H1 (cell line): ENCODE results near the gene FAM228B. TPM values are rescaled to one million over a fixed set of nuclear protein-coding genes. Genes with fewer than 3 reads are reported as not detected.

Experiments
- CTCF ChIA-PET: fragments of 300-600 bp; sonication (Branson Sonifier 250); formaldehyde crosslinking; loops from one replicate; lab custom pipeline; 2021; ENCODE audit not compliant: partially characterized antibody; lab: Charles Lee
- POLR2A ChIA-PET: fragments of 300-600 bp; sonication (Branson Sonifier 250); formaldehyde crosslinking; loops from one replicate; lab custom pipeline; 2021; ENCODE audit warnings: inconsistent platforms; ENCODE audit not compliant: partially characterized antibody; lab: Charles Lee
- DNase-seq, 2 experiments: peaks; one replicate each; pipeline versions ENCODE4 v3.0.0 to v3.0.0-alpha.2; 2010 to 2022; ENCODE audit warnings: low spot score in 2 of 2, low read depth in 1 of 2, mixed read lengths in 1 of 2
- FAIRE-seq: peaks from 2 replicates; lab custom pipeline; 2011; peaks lifted over from hg19 to GRCh38; lab: Jason Lieb, UNC
- H2AFZ ChIP-seq: 2 replicates; pipeline ENCODE4 v1.8.1; 2012; ENCODE audit warnings: low read length, inconsistent platforms
- H2AK5ac ChIP-seq: 2 replicates; pipeline ENCODE4 v1.6.1; 2013; ENCODE audit warnings: low read depth, low read length
- H2BK120ac ChIP-seq: replicated peaks from 2 replicates; pipeline ENCODE3; 2013; ENCODE audit warnings: low read depth, low read length, inconsistent platforms
- H2BK12ac ChIP-seq: 2 replicates; pipeline ENCODE4 v1.6.1; 2013; ENCODE audit warnings: low read depth, low read length
- H2BK15ac ChIP-seq: 2 replicates; pipeline ENCODE4 v1.6.1; 2013; ENCODE audit warnings: low read length
- H2BK20ac ChIP-seq: 2 replicates; pipeline ENCODE4 v1.6.1; 2013; ENCODE audit warnings: low read length
- H2BK5ac ChIP-seq: 2 replicates; pipeline ENCODE4 v1.6.1; 2013; ENCODE audit warnings: low read depth, low read length
- H3K14ac ChIP-seq: 2 replicates; pipeline ENCODE4 v1.6.1; 2013; ENCODE audit warnings: inconsistent platforms; ENCODE audit not compliant: insufficient read length
- H3K18ac ChIP-seq: 2 replicates; pipeline ENCODE4 v1.6.1; 2013; ENCODE audit warnings: low read length; ENCODE audit errors: extremely low read depth
- H3K23ac ChIP-seq: 2 replicates; pipeline ENCODE4 v1.6.1; 2013; ENCODE audit warnings: inconsistent platforms; ENCODE audit not compliant: insufficient read length
- H3K23me2 ChIP-seq: 2 replicates; pipeline ENCODE4 v1.6.1; 2013; ENCODE audit warnings: low read depth, low read length
- H3K27ac ChIP-seq: 2 replicates; pipeline ENCODE4 v1.6.1; 2011; ENCODE audit warnings: low read depth, low read length, inconsistent platforms
- H3K27me3 ChIP-seq, 4 experiments: replicated peaks in 1 of 4; 1 replicate in 1 of 4; 2 replicates in 3 of 4; pipeline versions ENCODE4 v1.6.1 to v1.8.1; 2011 to 2013; ENCODE audit warnings: low read length in 3 of 4, mild to moderate bottlenecking in 3 of 4, inconsistent platforms in 2 of 4, mixed read lengths in 2 of 4, moderate library complexity in 1 of 4; ENCODE audit not compliant: control insufficient read depth in 3 of 4, insufficient read depth in 3 of 4; ENCODE audit errors: extremely low read depth in 1 of 4
- H3K36me3 ChIP-seq, 4 experiments: 2 replicates each; pipeline versions ENCODE4 v1.6.1 to v1.8.1; 2011 to 2013; ENCODE audit warnings: mild to moderate bottlenecking in 4 of 4, low read length in 3 of 4, moderate library complexity in 2 of 4, control low read depth in 1 of 4, inconsistent platforms in 1 of 4; ENCODE audit not compliant: insufficient read depth in 4 of 4, control insufficient read depth in 2 of 4
- H3K4ac ChIP-seq: replicated peaks from 2 replicates; pipeline ENCODE3; 2013; ENCODE audit warnings: low read length, low read depth, mixed read lengths, inconsistent platforms; ENCODE audit not compliant: insufficient read length
- H3K4me1 ChIP-seq, 4 experiments: replicated peaks in 1 of 4; 1 replicate in 1 of 4; 2 replicates in 3 of 4; pipeline versions ENCODE4 v1.6.1 to v1.8.1; 2011 to 2013; ENCODE audit warnings: low read length in 3 of 4, inconsistent platforms in 2 of 4, mixed read lengths in 1 of 4; ENCODE audit not compliant: insufficient read depth in 4 of 4, control insufficient read depth in 3 of 4
- H3K4me2 ChIP-seq, 2 experiments: 2 replicates each; pipeline versions ENCODE4 v1.6.1 to v1.8.1; 2011 to 2013; ENCODE audit warnings: low read depth in 2 of 2, low read length in 2 of 2, control low read depth in 1 of 2, inconsistent platforms in 1 of 2, mild to moderate bottlenecking in 1 of 2; ENCODE audit not compliant: insufficient read depth in 1 of 2
- H3K4me3 ChIP-seq, 4 experiments: fragments of 200-600, 300-600 bp in 1 of 4; sonication (generic), shearing (Covaris generic), sonication (Bioruptor Twin) in 1 of 4; 2 replicates each; pipeline versions ENCODE4 v1.5.1 to v1.8.1; 2011 to 2016; ENCODE audit warnings: low read length in 4 of 4, low read depth in 3 of 4, control low read depth in 2 of 4, inconsistent platforms in 2 of 4, mild to moderate bottlenecking in 2 of 4, mixed read lengths in 1 of 4, moderate library complexity in 1 of 4; ENCODE audit not compliant: insufficient read depth in 2 of 4; ENCODE audit errors: extremely low read depth in 1 of 4
- H3K56ac ChIP-seq: replicated peaks from 2 replicates; pipeline ENCODE3; 2013; ENCODE audit warnings: low read depth, mild to moderate bottlenecking, mixed read lengths, low read length, inconsistent platforms; ENCODE audit not compliant: insufficient read length
- H3K79me1 ChIP-seq: 2 replicates; pipeline ENCODE4 v1.6.1; 2013; ENCODE audit warnings: low read depth, low read length, control low read depth
- H3K79me2 ChIP-seq, 2 experiments: 2 replicates each; pipeline versions ENCODE4 v1.6.1 to v1.8.1; 2012 to 2013; ENCODE audit warnings: low read length in 2 of 2, mild to moderate bottlenecking in 2 of 2, inconsistent platforms in 1 of 2; ENCODE audit not compliant: insufficient read depth in 2 of 2, control insufficient read depth in 1 of 2
- H3K9ac ChIP-seq, 4 experiments: replicated peaks in 1 of 4; 1 replicate in 1 of 4; 2 replicates in 3 of 4; pipeline versions ENCODE4 v1.6.1 to v1.8.1; 2011 to 2013; ENCODE audit warnings: low read depth in 3 of 4, low read length in 3 of 4, control low read depth in 2 of 4, mild to moderate bottlenecking in 2 of 4, moderate library complexity in 2 of 4, inconsistent platforms in 1 of 4; ENCODE audit errors: extremely low read depth in 1 of 4
- H3K9me3 ChIP-seq, 2 experiments: 2 replicates each; pipeline versions ENCODE4 v1.6.1 to v1.8.1; 2012 to 2013; ENCODE audit warnings: mild to moderate bottlenecking in 2 of 2, moderate library complexity in 2 of 2, control low read depth in 1 of 2, inconsistent platforms in 1 of 2, low read depth in 1 of 2, low read length in 1 of 2, mixed read lengths in 1 of 2; ENCODE audit not compliant: insufficient read depth in 2 of 2
- H4K20me1 ChIP-seq, 2 experiments: replicated peaks in 1 of 2; 2 replicates each; pipeline versions ENCODE3 to v1.8.1; 2011 to 2013; ENCODE audit warnings: inconsistent platforms in 2 of 2, low read length in 2 of 2, mild to moderate bottlenecking in 1 of 2; ENCODE audit not compliant: insufficient read depth in 2 of 2, control insufficient read depth in 1 of 2
- H4K5ac ChIP-seq: 2 replicates; pipeline ENCODE4 v1.6.1; 2013; ENCODE audit warnings: low read length, low read depth, mixed read lengths, inconsistent platforms; ENCODE audit not compliant: insufficient read length
- H4K8ac ChIP-seq: 2 replicates; pipeline ENCODE4 v1.8.0; 2013; ENCODE audit warnings: mild to moderate bottlenecking, moderate library complexity, low read length, inconsistent platforms; ENCODE audit not compliant: insufficient read depth; ENCODE audit errors: extremely low read depth
- H4K91ac ChIP-seq: replicated peaks from 2 replicates; pipeline ENCODE3; 2013; ENCODE audit warnings: low read length, mixed read lengths, inconsistent platforms; ENCODE audit not compliant: insufficient read length
- BCL11A ChIP-seq, 2 experiments: IDR thresholded peaks; one replicate each; pipeline ENCODE4 v1.6.1; 2011; ENCODE audit warnings: low read depth in 2 of 2, low read length in 2 of 2, mild to moderate bottlenecking in 2 of 2
- CEBPB ChIP-seq: IDR thresholded peaks from 2 replicates; pipeline ENCODE4 v1.6.1; 2012; ENCODE audit warnings: low read depth, low read length
- CHD2 ChIP-seq: IDR thresholded peaks from 2 replicates; pipeline ENCODE4 v1.6.1; 2012; ENCODE audit warnings: low read length, improper control_type of control experiment
- JUND ChIP-seq: IDR thresholded peaks from 2 replicates; pipeline ENCODE4 v1.6.1; 2011; ENCODE audit warnings: mild to moderate bottlenecking, improper control_type of control experiment, low read length
- PHF8 ChIP-seq: fragments of 200-600 bp; sonication (generic); conservative IDR thresholded peaks from 2 replicates; pipeline ENCODE4 v1.7.1; 2012; ENCODE audit warnings: low read depth, mild to moderate bottlenecking, inconsistent platforms, low read length, moderate library complexity
- RAD21 ChIP-seq, 2 experiments: IDR thresholded peaks in 1 of 2; conservative IDR thresholded peaks in 1 of 2; 2 replicates each; pipeline ENCODE4 v1.6.1; 2011; ENCODE audit warnings: low read depth in 2 of 2, low read length in 2 of 2, improper control_type of control experiment in 1 of 2, inconsistent platforms in 1 of 2, mild to moderate bottlenecking in 1 of 2, moderate library complexity in 1 of 2
- RNF2 ChIP-seq: fragments of 200-900, 300-1000 bp; sonication (generic); IDR thresholded peaks from 2 replicates; pipeline ENCODE4 v1.7.1; 2016; ENCODE audit warnings: borderline replicate concordance, low read depth, mild to moderate bottlenecking, antibody characterized with exemption, low read length; ENCODE audit not compliant: poor library complexity, severe bottlenecking; ENCODE audit errors: missing control alignments
- SAP30 ChIP-seq: fragments of 300-600 bp; sonication (generic); IDR thresholded peaks from 2 replicates; pipeline ENCODE4 v1.7.1; 2012; ENCODE audit warnings: low read length, moderate library complexity, mild to moderate bottlenecking, inconsistent platforms; ENCODE audit not compliant: insufficient read depth, insufficient replicate concordance
- SIN3A ChIP-seq, 2 experiments: IDR thresholded peaks in 1 of 2; conservative IDR thresholded peaks in 1 of 2; 2 replicates each; pipeline ENCODE4 v1.6.1; 2011 to 2012; ENCODE audit warnings: low read length in 2 of 2, improper control_type of control experiment in 1 of 2, low read depth in 1 of 2, mild to moderate bottlenecking in 1 of 2
- SIX5 ChIP-seq: IDR thresholded peaks from 2 replicates; pipeline ENCODE4 v1.6.1; 2011; ENCODE audit warnings: mild to moderate bottlenecking, low read depth, low read length
- SP2 ChIP-seq: IDR thresholded peaks from 2 replicates; pipeline ENCODE4 v1.6.1; 2012; ENCODE audit warnings: mild to moderate bottlenecking, low read length, inconsistent platforms
- YY1 ChIP-seq: IDR thresholded peaks from 2 replicates; pipeline ENCODE4 v1.6.1; 2011; ENCODE audit warnings: low read depth, mild to moderate bottlenecking, low read length
- WGBS, 2 experiments: shearing (Covaris generic) in 1 of 2; methylation state at CpG; one replicate each; pipeline versions ENCODE4 v1.1.6 to v1.1.7; 2013 to 2015; ENCODE audit warnings: low lambda C conversion rate in 2 of 2, mixed read lengths in 2 of 2, inconsistent platforms in 1 of 2, low coverage in 1 of 2, missing lambda C conversion rate in 1 of 2; ENCODE audit not compliant: insufficient replicate concordance in 2 of 2, insufficient coverage in 1 of 2, insufficient read length in 1 of 2; ENCODE audit errors: extremely low coverage in 1 of 2, missing lambda C conversion rate in 1 of 2; 5-methylcytosine and 5-hydroxymethylcytosine counted together
- polyA plus RNA-seq, 7 experiments: library from polyadenylated mRNA; depleted of rRNA in 3 of 7; stranded (reverse) in 5 of 7; unstranded in 2 of 7; fragments of >200 nt in 5 of 7; fragments of 200-250 nt in 2 of 7; gene quantifications; 1 replicate in 5 of 7; 2 replicates in 1 of 7; 4 replicates in 1 of 7; pipeline versions ENCODE4 v1.2.1 to v1.2.3, GENCODE V29; 2011 to 2013; ENCODE audit warnings: missing spikeins in 2 of 7, mixed read lengths in 2 of 7
- total RNA-seq: library from RNA; stranded (reverse); fragmentation: NEBNext Ultra II Directional; extraction: Animal tissue kit (Norgen Biotek cat#: 25700); gene quantifications from 2 replicates; pipeline ENCODE4 v1.2.1, GENCODE V29; 2021

Gene FAM228B
- total and polyA plus RNA-seq, 2 of the 8 experiments (the other 6 are each of a cell fraction or from before 2014, with no cell fraction given) = 1.4 to 3.2 TPM

GRCh38 chr2:24107336-24107735, 15.9 kb upstream of the FAM228B start:
- 48% methylated on average over 1 of the region's 1 CpG; no CpG with 5 or more reads in 1 of the 2 experiments for WGBS, 2 experiments
- CTCF ChIA-PET = interaction anchor here (0.6 kb wide), 1 partner anchor 66 kb away, joined by 3 read pairs; no protein-coding TSS in a partner anchor
- no peak for FAIRE-seq

More at GRCh38 chr2:24107336-24107735, 15.9 kb upstream of the FAM228B start:
- POLR2A ChIA-PET = interaction anchor here (0.9 kb wide), 1 partner anchor 12 kb away, joined by 3 read pairs; no protein-coding TSS in a partner anchor
- H3K27ac ChIP-seq = no peak overlapping the region
- H3K9me3 ChIP-seq = no peaks in the 10 kb centered on the region; a peak in 1 of 4 replicates
- no peak overlapping the region for H3K56ac ChIP-seq
- H3K4me3 ChIP-seq = no peak overlapping the region
- H4K91ac ChIP-seq = no peak overlapping the region
- no peaks in the 10 kb centered on the region for H3K4me1 ChIP-seq
- no peaks in the 10 kb centered on the region for H3K36me3 ChIP-seq
- H3K18ac ChIP-seq = no peak overlapping the region
- DNase-seq = no peak
- H4K20me1 ChIP-seq = no peaks in the 10 kb centered on the region
- no peak overlapping the region for H3K4ac ChIP-seq
- H3K79me1 ChIP-seq = no peaks in the 10 kb centered on the region
- H3K14ac ChIP-seq = no peak overlapping the region
- H2BK20ac ChIP-seq = no peak overlapping the region
- no peak overlapping the region for H3K4me2 ChIP-seq
- no peak for TF ChIP-seq BCL11A (IDR thresholded peaks at IDR 0.05; ENCODE audit: low read depth in 2 of 2, low read length in 2 of 2)
- TF ChIP-seq SP2 = no peak
- TF ChIP-seq YY1 = no peak
- no peak for TF ChIP-seq RAD21 (IDR thresholded peaks at IDR 0.05 in 1 of 2, conservative IDR thresholded peaks at IDR 0.05 in 1 of 2; ENCODE audit: low read depth in 2 of 2, low read length in 2 of 2)
- TF ChIP-seq CHD2 = no peak
- TF ChIP-seq SIN3A (conservative IDR thresholded peaks at IDR 0.05 in 1 of 2, IDR thresholded peaks at IDR 0.05 in 1 of 2; ENCODE audit: low read depth in 1 of 2, low read length in 2 of 2) = no peak
- TF ChIP-seq SIX5 = no peak
- no peak for TF ChIP-seq SAP30
- TF ChIP-seq PHF8 = no peak
- TF ChIP-seq JUND = no peak
- TF ChIP-seq CEBPB = no peak
- TF ChIP-seq RNF2 = no peak
- no peak overlapping the region for H3K9ac ChIP-seq
- no peak overlapping the region for H2AK5ac ChIP-seq
- H4K8ac ChIP-seq = no peak overlapping the region
- no peak overlapping the region for H2BK12ac ChIP-seq
- no peaks in the 10 kb centered on the region for H3K79me2 ChIP-seq
- H2BK120ac ChIP-seq = no peak overlapping the region
- H3K27me3 ChIP-seq = no peaks in the 10 kb centered on the region
- H4K5ac ChIP-seq = no peak overlapping the region
- H2BK15ac ChIP-seq = no peak overlapping the region
- H2AFZ ChIP-seq = no peak overlapping the region
- H3K23ac ChIP-seq = no peak overlapping the region
- no peak overlapping the region for H2BK5ac ChIP-seq
- H3K23me2 ChIP-seq = no peaks in the 10 kb centered on the region
